Eye (tissue), 1 donor: Measurements from ENCODE around the gene ANAPC13.

ENCODE experiments used
- DNase-seq: peaks from one replicate; pipeline ENCODE4 v3.0.0-alpha.2; 2015

The ANAPC13 gene

DNA sequence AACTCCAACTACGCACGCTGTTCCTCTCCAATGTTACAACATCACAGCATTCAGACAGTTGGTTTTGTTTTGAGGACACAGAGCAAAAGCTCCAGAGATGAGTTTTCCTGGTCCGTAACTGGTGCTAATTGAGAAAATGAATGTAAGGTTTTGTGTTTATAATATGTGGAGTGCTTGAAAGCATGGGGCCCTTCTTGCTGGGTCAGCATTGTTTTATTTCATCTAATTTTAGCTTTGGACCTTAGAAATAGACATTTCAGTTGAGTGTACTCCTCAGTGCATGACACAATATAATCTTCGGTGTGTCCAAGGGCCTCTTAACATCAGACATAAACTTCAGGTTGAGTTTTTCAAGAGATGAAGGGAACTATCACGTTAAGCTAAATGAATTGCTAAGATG lies 37.1 kb downstream of the ANAPC13 start:
- DNase-seq: no peak

DNA sequence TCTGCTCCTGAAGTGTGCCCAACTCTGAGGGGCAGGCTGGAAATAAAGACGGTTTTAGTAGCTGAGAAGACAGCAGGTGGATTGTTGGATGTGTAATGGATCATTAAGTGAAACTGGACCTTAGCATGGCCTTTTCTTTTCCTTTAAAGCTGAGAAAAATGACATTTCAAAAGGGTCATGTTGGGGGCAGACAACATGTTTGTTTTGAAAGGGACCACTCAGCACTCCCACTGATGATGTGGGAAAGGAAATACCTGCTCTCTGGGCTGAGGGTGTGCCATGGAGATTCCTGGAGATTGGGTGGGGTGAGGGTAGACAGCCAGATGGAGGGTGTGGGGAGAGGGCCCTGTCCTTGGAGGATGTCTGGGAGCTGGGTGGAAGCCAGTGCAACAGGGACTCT lies 38.4 kb downstream of the ANAPC13 start:
- no peak for DNase-seq

GRCh38 chr3:134446800-134447199 lies 39.0 kb downstream of the ANAPC13 start:
- no peak for DNase-seq

GRCh38 chr3:134445636-134446035 lies 40.1 kb downstream of the ANAPC13 start:
- DNase-seq: no peak

- no peak for DNase-seq
Measured at GRCh38 chr3:134445095-134445494, 40.7 kb downstream of the ANAPC13 start.

DNA sequence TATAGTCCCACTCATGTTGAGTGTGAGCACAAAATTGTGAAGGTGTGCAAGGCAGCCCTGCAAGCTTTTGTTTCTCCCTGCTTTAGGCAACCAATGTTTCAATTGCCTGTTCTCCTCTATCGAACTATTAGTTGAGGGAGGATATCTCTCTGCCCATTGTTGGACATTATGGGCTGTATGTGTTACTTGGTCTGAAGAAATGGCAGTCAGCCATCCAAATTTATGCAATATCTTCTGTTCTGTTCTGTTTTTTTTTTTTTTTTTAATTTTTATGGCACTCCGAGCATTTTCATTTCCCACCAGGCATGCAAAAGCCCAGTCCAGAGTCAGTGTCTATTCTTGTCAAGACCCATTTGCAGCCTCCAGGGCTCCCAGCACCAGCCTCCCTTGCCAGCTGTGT lies 44.0 kb downstream of the ANAPC13 start:
- DNase-seq: no peak

GRCh38 chr3:134441321-134441720 lies 44.5 kb downstream of the ANAPC13 start:
- DNase-seq: no peak

- no peak for DNase-seq
Measured at GRCh38 chr3:134437211-134437752, 48.5 kb downstream of the ANAPC13 start.

DNA sequence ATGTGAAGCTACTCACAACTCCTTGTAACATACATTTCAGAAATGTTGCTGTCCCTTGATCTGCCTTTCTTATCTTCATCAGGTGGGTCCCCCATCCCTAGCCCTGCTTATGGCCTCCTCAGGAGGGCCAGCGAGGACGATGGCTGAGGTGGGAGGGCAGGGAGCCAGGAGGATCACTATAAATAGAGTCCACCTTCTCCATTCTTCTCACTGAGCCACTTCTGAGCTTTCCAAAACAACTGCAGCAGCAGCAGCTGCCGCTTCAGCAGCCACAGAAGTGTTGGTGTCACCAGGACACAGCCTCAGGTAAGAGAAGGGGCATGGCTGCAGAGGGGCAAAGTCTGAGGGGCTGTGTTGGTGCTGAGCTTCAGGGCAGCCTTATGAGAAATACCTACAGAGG lies 53.5 kb downstream of the ANAPC13 start:
- DNase-seq: no peak

GRCh38 chr3:134430950-134431445 lies 54.8 kb downstream of the ANAPC13 start:
- DNase-seq: no peak

DNA sequence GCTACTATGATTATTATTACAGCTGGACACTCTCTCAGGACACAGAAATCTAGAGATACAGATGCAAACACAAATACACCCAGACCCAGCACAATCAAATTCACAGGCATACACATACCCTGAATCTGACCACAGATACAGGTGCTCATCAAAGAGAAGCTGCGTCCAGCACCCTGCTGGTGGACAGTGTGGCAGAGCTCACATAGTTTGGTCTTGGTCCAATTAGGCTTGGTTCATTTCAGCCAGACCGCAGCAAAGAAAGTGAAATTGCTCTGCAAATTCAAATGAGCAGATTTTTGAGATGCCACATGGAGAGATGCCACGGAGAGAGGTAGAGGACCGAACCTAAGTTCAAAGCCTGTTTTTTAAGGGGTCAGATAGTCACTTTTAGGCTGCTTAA lies 55.6 kb downstream of the ANAPC13 start:
- no peak for DNase-seq

- DNase-seq: no peak
Measured at GRCh38 chr3:134428401-134428800, 57.4 kb downstream of the ANAPC13 start.
